Naive B cell (primary cell): ENCODE data around the gene RCAN2. TPM values are rescaled to one million over a fixed set of nuclear protein-coding genes. Genes with fewer than 3 reads are reported as not detected.

ENCODE experiments used
- ATAC-seq, 2 donors: fragments of 150-1000 bp; cut with Tn5 transposase; 2 replicates each; pipeline ENCODE4 v1.10.0; 2021; ENCODE audit warnings: low read depth in 2 of 2, mild to moderate bottlenecking in 2 of 2, moderate library complexity in 2 of 2
- DNase-seq: peaks from one replicate; pipeline ENCODE4 v3.0.0; 2022
- H3K27ac Mint-ChIP-seq, 6 donors: one replicate each; pipeline ENCODE4 v1.8.0; 2020 to 2022; ENCODE audit warnings: mild to moderate bottlenecking in 6 of 6, mixed read lengths in 6 of 6, moderate library complexity in 5 of 6, inconsistent platforms in 2 of 6
- H3K27me3 Mint-ChIP-seq, 3 donors: one replicate each; pipeline ENCODE4 v1.8.0; 2021 to 2022; ENCODE audit warnings: mixed read lengths in 3 of 3, mild to moderate bottlenecking in 1 of 3
- H3K36me3 Mint-ChIP-seq, 2 donors: one replicate each; pipeline ENCODE4 v1.8.0; 2020 to 2022; ENCODE audit warnings: mixed read lengths in 2 of 2, inconsistent platforms in 1 of 2, mild to moderate bottlenecking in 1 of 2
- H3K4me1 Mint-ChIP-seq, 3 donors: one replicate each; pipeline ENCODE4 v1.8.0; 2020 to 2022; ENCODE audit warnings: mixed read lengths in 3 of 3, inconsistent platforms in 1 of 3, mild to moderate bottlenecking in 1 of 3, moderate library complexity in 1 of 3
- H3K4me3 Mint-ChIP-seq, 8 donors: one replicate each; pipeline ENCODE4 v1.8.0; 2020 to 2022; ENCODE audit warnings: mild to moderate bottlenecking in 8 of 8, mixed read lengths in 8 of 8, moderate library complexity in 8 of 8, inconsistent platforms in 2 of 8
- H3K9me3 Mint-ChIP-seq, 7 donors: one replicate each; pipeline ENCODE4 v1.8.0; 2020 to 2022; ENCODE audit warnings: mixed read lengths in 7 of 7, mild to moderate bottlenecking in 5 of 7, inconsistent platforms in 2 of 7, moderate library complexity in 1 of 7
- polyA plus RNA-seq, 6 donors: library from polyadenylated mRNA; unstranded; fragments of 300-500 nt; fragmentation: Illumina TruSeq; gene quantifications; one replicate each; pipeline ENCODE4 v1.2.3, GENCODE V29; 2021; ENCODE audit warnings: low read depth in 6 of 6

Gene RCAN2
- polyA plus RNA-seq, 6 donors from 2014 or later, result 0.20 TPM; not detected in 5

DNA sequence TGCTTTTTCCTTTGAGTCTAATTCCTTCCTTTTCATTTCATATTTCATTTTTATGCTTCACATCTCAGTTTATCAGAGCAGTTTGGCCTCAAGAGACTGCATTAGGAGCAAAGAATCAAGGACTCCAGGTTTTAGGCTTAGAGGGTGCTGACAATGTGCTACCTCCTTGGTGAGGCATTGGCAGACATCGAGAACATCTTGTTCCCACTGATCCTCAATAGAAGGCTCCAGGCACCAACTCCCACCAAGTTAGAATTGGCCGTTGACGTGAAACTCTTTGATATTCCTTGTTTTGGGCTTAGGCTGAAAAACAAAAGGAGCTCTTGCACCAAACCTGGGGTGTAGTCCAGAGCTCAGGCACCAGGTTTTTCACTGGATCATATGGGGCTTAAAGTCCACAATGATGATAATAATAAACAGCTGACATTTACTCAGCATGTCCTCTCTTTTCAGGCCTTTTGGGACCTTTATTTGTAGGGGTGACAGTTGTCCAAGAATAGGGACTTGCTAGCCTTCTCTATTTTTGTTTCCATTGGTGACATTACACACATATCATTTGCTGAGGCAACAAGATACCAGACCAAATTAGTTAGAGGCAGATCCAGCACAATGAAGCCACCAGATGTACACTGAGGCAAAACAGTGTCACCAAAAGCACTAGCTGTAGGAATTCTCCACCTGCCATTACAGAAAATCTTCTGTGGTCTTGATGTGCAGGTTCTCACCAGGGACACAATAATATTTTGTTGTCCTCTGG is 239.5 kb downstream of the RCAN2 start:
- no peak for ATAC-seq

DNA sequence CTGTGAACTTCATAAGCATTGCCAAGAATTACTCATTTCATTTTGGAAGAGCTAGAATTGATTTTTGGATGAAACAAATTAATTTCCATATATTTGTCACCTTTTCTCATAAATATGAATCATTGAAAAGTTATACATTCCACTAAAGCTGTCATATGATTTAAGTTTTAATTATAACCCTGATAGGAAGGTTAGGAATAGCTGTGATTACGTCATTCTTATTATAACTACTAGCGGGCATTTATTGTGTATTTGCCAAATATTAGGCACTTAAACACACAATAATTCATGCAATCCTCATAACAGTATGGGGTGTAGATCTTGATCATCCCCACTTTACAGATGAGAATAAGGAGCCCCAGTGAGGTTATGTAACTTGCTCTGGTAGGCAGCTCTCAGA is 243.1 kb downstream of the RCAN2 start:
- Mint-ChIP-seq H3K4me1 (peaks cover 5 to 10% (median 8%) of the 10 kb centered on the region in 3 donors), H3K9me3 (no peaks in the 10 kb centered on the region), H3K27me3 (peaks cover 0 to 4% (median 0%) of the 10 kb centered on the region in 3 donors), H3K27ac (no peak overlapping the region), H3K36me3 (no peaks in the 10 kb centered on the region), H3K4me3 (no peak overlapping the region)
- ATAC-seq (no peak), DNase-seq (no peak)

More for the DNA sequence above, 239.5 kb downstream of the RCAN2 start:
- no peak for DNase-seq
- H3K27ac Mint-ChIP-seq, result no peak overlapping the region
- no peaks in the 10 kb centered on the region for H3K9me3 Mint-ChIP-seq
- no peaks in the 10 kb centered on the region for H3K4me1 Mint-ChIP-seq
- H3K27me3 Mint-ChIP-seq, result peaks cover 0 to 4% (median 0%) of the 10 kb centered on the region in 3 donors
- no peak overlapping the region for H3K4me3 Mint-ChIP-seq
- H3K36me3 Mint-ChIP-seq, result no peaks in the 10 kb centered on the region

DNA sequence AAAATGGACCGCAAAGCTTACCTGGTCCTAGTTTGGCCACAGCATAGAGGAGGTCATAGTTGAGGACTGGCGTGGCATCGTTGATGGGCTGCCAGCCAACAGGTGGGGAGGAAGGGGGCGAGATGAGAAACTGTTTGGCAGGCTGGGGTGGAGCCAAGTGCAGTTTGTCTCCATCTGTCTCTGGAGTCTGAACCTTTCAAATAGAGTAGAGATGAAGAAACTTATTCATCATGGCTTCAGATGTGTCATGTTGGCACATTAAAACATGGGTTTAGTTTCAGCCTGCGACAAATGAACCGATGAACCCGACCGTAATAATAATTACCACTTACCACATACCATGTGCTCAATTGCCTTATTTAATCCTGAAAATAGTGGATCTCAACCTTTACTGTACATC is 244.5 kb downstream of the RCAN2 start:
- no peak for ATAC-seq

DNA sequence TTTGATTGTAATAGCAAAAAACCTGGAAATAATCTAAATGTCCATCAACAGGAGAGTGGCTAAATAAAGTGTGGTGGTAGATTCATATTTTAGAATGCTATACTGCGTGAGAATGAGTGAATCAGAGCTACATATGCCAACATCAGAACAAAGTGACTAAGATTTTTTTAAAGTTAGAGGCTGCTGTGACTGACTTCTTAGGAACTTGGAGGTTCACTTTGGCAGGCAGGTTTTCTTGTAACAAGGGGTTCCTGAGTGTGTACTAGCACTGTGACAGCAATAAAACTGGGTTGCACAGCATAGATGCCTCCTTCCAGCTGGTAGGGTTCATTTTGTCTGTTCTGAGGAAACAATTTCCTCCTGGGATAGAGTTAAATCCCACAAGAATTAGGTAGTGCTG is 245.2 kb downstream of the RCAN2 start:
- ATAC-seq, result no peak
- Mint-ChIP-seq H3K36me3 (no peaks in the 10 kb centered on the region), H3K27ac (no peak overlapping the region), H3K9me3 (no peaks in the 10 kb centered on the region), H3K27me3 (peaks cover 0 to 4% (median 0%) of the 10 kb centered on the region in 3 donors), H3K4me1 (peaks cover 8 to 11% (median 9%) of the 10 kb centered on the region in 3 donors), H3K4me3 (no peak overlapping the region)
- no peak for DNase-seq

More for the DNA sequence above, 244.5 kb downstream of the RCAN2 start:
- no peak for DNase-seq
- Mint-ChIP-seq H3K4me3 (no peak overlapping the region), H3K36me3 (no peaks in the 10 kb centered on the region), H3K9me3 (no peaks in the 10 kb centered on the region), H3K27me3 (peaks cover 0 to 4% (median 0%) of the 10 kb centered on the region in 3 donors), H3K4me1 (peaks cover 8 to 11% (median 9%) of the 10 kb centered on the region in 3 donors), H3K27ac (no peak overlapping the region)

DNA sequence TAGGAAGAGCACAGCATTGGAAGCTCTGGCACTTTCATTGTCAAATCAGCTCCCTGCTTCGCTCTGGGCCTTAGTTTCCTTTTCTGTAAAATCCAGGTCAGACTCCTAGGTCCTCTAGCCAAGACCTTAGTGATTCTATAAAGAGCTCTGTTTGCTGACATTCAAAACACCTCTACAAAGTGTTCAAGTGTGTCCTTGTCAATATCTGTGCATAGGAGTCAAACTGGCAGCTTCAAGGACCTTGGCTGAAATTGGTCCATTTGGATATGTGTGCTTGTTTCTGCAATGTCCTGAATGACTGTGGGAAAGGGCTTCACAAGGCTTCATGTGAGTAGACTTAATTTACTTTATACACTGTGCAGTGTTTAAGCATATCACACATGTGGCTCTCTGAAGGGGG is 246.6 kb downstream of the RCAN2 start:
- no peaks in the 10 kb centered on the region for H3K36me3 Mint-ChIP-seq
- no peak overlapping the region for H3K27ac Mint-ChIP-seq
- no peaks in the 10 kb centered on the region for H3K9me3 Mint-ChIP-seq
- H3K27me3 Mint-ChIP-seq, result peaks cover 3 to 7% (median 5%) of the 10 kb centered on the region in 3 donors
- no peak for DNase-seq
- peak overlapping the region in 1 of 8 donors; percentile 34 for H3K4me3 Mint-ChIP-seq
- peaks cover 8 to 11% (median 9%) of the 10 kb centered on the region in 3 donors for H3K4me1 Mint-ChIP-seq
- ATAC-seq, result no peak

DNA sequence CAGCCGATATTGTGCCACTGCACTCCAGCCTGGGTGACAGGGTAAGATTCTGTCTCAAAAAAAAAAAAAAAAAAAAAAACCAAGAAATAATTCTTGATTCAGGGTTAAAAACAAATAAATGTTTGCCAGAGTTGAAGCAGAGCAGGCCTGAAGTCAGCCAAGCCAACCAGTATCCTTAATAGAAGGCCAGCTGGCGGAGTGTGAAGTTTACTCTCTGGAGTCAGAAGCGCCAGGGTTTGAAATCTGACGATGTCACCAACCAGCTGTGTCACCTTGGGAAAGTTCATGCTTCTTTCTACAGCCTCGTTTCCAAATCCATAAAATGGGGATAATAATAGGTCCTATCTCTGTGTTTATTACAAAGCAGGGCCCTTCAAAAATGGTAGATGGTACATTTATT is 247.5 kb downstream of the RCAN2 start:
- no peaks in the 10 kb centered on the region for H3K36me3 Mint-ChIP-seq
- H3K9me3 Mint-ChIP-seq, result no peaks in the 10 kb centered on the region

DNA sequence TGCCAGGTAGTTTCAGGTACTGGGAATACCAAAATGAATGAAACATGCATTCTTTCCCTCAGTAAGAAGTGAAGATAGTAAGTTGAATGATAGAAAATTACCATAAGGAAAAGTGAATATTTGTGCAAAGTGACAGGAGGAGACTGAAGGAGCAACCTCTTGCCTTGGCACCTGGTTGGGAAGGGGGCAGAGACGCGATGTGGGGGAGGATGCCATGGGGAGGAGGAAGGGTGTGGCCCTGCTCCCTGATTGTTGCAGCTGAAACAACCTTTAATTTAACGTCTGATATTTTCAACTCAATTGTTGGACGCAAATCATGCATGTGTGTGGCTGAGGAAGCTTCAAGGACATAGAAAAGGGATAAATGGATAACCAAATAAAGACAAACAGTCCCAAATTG is 248.3 kb downstream of the RCAN2 start:
- no peak for ATAC-seq
- H3K4me3 Mint-ChIP-seq, result peak overlapping the region in 1 of 8 donors; percentile 8
- peaks cover 8 to 11% (median 9%) of the 10 kb centered on the region in 3 donors for H3K4me1 Mint-ChIP-seq
- H3K9me3 Mint-ChIP-seq, result no peaks in the 10 kb centered on the region
- H3K27me3 Mint-ChIP-seq, result peaks cover 8 to 15% (median 15%) of the 10 kb centered on the region in 3 donors
- no peaks in the 10 kb centered on the region for H3K36me3 Mint-ChIP-seq
- peak overlapping the region in 1 of 6 donors; percentile 44 for H3K27ac Mint-ChIP-seq
- DNase-seq, result no peak

More for the DNA sequence above, 247.5 kb downstream of the RCAN2 start:
- peaks cover 8 to 11% (median 9%) of the 10 kb centered on the region in 3 donors for H3K4me1 Mint-ChIP-seq
- peaks cover 8 to 15% (median 11%) of the 10 kb centered on the region in 3 donors for H3K27me3 Mint-ChIP-seq
- ATAC-seq, result no peak
- DNase-seq, result no peak
- peak overlapping the region in 2 of 6 donors; percentile 58 to 60 for H3K27ac Mint-ChIP-seq
- peak overlapping the region in 2 of 8 donors; percentile 6 to 34 for H3K4me3 Mint-ChIP-seq

DNA sequence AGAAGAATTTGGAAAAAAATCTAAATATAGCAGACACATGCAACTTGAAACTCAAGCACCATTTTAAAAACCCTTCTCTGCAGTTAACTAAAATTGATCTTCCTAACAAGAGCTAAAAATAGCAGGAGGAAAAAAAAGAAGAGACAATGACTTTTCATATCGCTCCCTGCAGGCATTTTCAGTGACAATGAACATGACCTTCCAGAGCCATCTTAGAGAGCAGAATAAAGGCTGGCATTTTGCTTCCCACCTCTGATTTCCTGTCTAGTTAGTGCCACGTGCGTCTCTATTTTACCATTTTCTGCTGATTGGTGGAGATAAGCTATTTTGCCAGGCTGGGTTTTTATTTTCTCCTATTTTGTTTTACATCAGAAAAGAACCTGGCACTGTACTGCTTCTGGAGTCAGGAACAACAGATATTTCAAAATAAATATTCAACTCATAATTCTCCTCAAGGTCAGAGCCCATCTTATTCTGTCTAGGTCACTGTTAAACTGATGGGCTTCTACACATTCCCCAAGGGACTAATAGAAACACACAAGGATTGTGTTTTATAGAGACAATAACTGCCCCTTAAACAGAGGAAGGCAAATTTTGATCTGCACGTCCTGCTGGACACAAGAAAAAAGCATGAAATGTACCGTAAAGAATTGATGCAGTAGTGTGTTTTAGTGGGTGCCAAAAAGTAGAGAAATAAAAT is 250.2 kb downstream of the RCAN2 start:
- peaks cover 17 to 24% (median 21%) of the 10 kb centered on the region in 3 donors for H3K27me3 Mint-ChIP-seq
- peaks cover 8 to 11% (median 9%) of the 10 kb centered on the region in 3 donors for H3K4me1 Mint-ChIP-seq
- ATAC-seq (no peak), DNase-seq (no peak)
- no peaks in the 10 kb centered on the region for H3K9me3 Mint-ChIP-seq
- no peaks in the 10 kb centered on the region for H3K36me3 Mint-ChIP-seq
- no peak overlapping the region for H3K4me3 Mint-ChIP-seq
- no peak overlapping the region for H3K27ac Mint-ChIP-seq

DNA sequence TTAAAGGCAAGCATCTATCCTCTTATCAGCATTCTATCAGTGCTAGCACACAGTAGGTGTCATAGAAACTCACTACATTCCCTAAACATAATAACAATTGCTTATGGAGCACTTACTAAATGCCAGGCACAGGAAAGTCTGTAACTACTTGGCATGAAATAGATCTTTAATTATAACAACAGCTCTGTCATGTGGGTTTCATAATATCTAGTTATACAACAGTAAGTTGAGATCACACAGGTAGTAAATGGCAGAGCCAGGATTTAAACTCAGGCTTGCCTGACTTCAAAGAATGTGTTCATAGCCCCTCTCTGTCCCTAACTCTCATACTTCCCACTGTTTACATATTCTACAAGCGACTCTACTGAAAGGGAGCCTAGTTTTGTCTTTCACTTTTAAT is 254.5 kb downstream of the RCAN2 start:
- no peak overlapping the region for H3K27ac Mint-ChIP-seq
- ATAC-seq, result no peak

DNA sequence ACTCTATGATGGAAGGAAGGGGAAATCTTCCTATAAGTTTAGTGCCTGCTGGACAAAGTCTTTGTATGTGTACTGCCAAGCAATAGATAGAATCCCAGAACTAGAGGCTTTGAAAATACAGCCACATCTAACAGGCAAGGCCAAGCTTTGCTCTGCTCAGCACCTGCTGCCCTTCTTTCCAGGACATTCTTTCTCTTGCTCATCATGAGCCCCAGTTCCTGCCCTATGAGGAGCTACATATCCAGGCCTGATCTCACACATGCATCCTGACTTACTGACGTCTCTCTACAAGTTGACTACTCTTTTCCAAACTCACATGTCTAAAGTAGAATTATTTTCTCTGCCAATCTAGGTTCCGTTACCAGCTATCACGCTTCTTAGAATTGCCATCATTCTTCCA is 256.0 kb downstream of the RCAN2 start:
- Mint-ChIP-seq H3K27ac (no peak overlapping the region), H3K4me3 (no peak overlapping the region), H3K9me3 (peaks cover 0 to 12% (median 5%) of the 10 kb centered on the region in 7 donors), H3K27me3 (peaks cover 30 to 37% (median 32%) of the 10 kb centered on the region in 3 donors), H3K4me1 (no peaks in the 10 kb centered on the region), H3K36me3 (no peaks in the 10 kb centered on the region)
- ATAC-seq (no peak), DNase-seq (no peak)

More for the DNA sequence above, 254.5 kb downstream of the RCAN2 start:
- peaks cover 27 to 34% (median 30%) of the 10 kb centered on the region in 3 donors for H3K27me3 Mint-ChIP-seq
- H3K4me1 Mint-ChIP-seq, result no peaks in the 10 kb centered on the region
- no peak for DNase-seq
- H3K9me3 Mint-ChIP-seq, result peaks cover 0 to 4% (median 0%) of the 10 kb centered on the region in 7 donors
- no peaks in the 10 kb centered on the region for H3K36me3 Mint-ChIP-seq
- no peak overlapping the region for H3K4me3 Mint-ChIP-seq

DNA sequence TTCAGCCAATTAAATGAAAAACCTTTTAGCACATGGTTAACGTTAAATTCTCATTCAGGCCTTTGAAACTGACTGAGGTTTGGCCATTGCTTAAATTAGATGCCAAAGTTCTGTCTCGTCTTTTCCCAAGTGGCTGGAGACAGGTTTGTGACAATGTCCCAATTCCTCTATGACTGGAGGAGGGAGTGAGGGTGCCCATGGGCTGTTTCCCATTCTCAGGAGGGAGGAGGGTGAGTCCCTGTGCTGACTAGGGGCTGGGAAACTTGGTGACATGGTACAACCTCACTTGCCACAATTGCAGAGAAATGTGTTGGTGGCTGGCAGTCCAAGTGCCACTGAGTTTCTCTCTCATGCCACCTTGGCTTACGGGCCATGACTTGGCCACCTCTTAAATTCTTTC is 256.5 kb downstream of the RCAN2 start:
- peaks cover 0 to under 1% of the 10 kb centered on the region in 2 donors for H3K36me3 Mint-ChIP-seq
- H3K9me3 Mint-ChIP-seq, result peaks cover 0 to 12% (median 5%) of the 10 kb centered on the region in 7 donors
- no peak overlapping the region for H3K27ac Mint-ChIP-seq
- no peaks in the 10 kb centered on the region for H3K4me1 Mint-ChIP-seq
- DNase-seq (no peak), ATAC-seq (no peak)
- peaks cover 26 to 40% (median 29%) of the 10 kb centered on the region in 3 donors for H3K27me3 Mint-ChIP-seq
- H3K4me3 Mint-ChIP-seq, result no peak overlapping the region

DNA sequence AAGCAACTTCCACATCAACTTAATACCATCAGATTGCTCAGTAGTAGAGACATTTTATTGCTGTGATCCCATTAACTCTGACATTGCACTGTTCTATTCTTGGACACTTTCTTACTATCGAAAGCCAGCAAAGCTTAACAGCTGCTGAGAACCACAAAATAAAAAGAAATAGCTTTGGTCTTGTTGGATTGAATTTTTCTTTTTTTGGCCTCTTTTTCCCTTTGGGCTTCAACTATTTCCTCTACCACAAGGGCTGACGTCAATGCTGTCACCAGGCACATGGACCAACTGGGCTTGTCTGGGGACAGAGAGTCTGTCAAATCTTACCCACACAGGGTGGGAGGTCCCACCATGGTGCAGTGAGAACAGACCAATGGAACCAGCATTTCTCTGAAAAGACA is 257.1 kb downstream of the RCAN2 start:
- peaks cover 3 to 17% (median 7%) of the 10 kb centered on the region in 7 donors for H3K9me3 Mint-ChIP-seq
- H3K4me3 Mint-ChIP-seq, result no peak overlapping the region
- H3K27me3 Mint-ChIP-seq, result peaks cover 24 to 40% (median 26%) of the 10 kb centered on the region in 3 donors
- ATAC-seq (no peak), DNase-seq (no peak)
- H3K36me3 Mint-ChIP-seq, result peaks cover 0 to 6% of the 10 kb centered on the region in 2 donors
- no peaks in the 10 kb centered on the region for H3K4me1 Mint-ChIP-seq
- no peak overlapping the region for H3K27ac Mint-ChIP-seq

DNA sequence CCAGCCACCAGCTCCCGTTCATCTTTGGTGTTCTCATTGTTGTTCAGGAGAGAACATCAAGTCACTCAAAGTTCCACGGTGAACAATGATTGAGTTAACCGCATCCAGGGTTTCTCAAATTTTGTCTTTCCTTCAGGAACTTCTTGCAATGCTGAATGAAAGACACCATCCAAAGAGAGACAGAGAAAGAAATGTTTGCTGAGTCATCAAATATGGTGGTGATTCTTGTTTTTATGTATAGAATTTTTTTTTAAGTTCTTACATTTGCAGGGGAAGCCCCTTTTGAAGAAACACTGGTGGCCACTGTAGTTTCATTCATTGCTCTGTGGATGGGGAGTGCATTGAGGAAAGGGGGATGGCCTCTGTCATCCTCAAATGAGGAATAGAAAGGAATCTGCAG is 258.1 kb downstream of the RCAN2 start:
- Mint-ChIP-seq H3K36me3 (peaks cover 0 to 8% of the 10 kb centered on the region in 2 donors), H3K9me3 (peaks cover 5 to 18% (median 7%) of the 10 kb centered on the region in 7 donors), H3K4me3 (no peak overlapping the region), H3K27me3 (peaks cover 20 to 42% (median 24%) of the 10 kb centered on the region in 3 donors), H3K4me1 (no peaks in the 10 kb centered on the region), H3K27ac (no peak overlapping the region)
- no peak for DNase-seq
- ATAC-seq, result no peak
